SK-N-DZ (cell line): ENCODE data around the gene IGSF9.

Experiments
- small RNA-seq, 2 experiments: library from RNA; depleted of rRNA; stranded (forward); fragments of <200 nt; gene quantifications; one replicate each; pipeline ENCODE3, GENCODE V24; 2014

Gene IGSF9

Small RNAs within 50 kb of the gene (small RNA-seq; reads per million reads assigned to genes)
- 0 reads per million in 2 experiments for gene MIR4259
